ENCODE data around the gene CNFN. TPM values are rescaled to one million over a fixed set of nuclear protein-coding genes. Genes with fewer than 3 reads are reported as not detected.

The CNFN gene
- not detected for total RNA-seq

- H3K27ac Mint-ChIP-seq, result no peak within 1 kb of the TSS
- DNase-seq (no peak), ATAC-seq (ENCODE audit: low read depth) (no peak)
- H3K36me3 Mint-ChIP-seq, result no peaks in the 10 kb centered on the region
- H3K27me3 Mint-ChIP-seq, result peaks cover 28% of the 10 kb centered on the region
- no peaks in the 10 kb centered on the region for H3K9me3 Mint-ChIP-seq
- no peak within 1 kb of the TSS for H3K4me3 Mint-ChIP-seq
- POLR2A ChIA-PET, result no interaction called here
- H3K4me1 Mint-ChIP-seq, result peaks cover 7% of the 10 kb centered on the region
Measured at GRCh38 chr19:42389899-42390298, at the start of gene CNFN. TSS of gene CNFN (minus strand) at chr19:42390297. CDS start at chr19:42389037, 1,260 bp downstream.

- H3K9me3 Mint-ChIP-seq, result no peaks in the 10 kb centered on the region
- no peak overlapping the region for H3K4me3 Mint-ChIP-seq
- ATAC-seq (ENCODE audit: low read depth) (no peak), DNase-seq (no peak)
- H3K4me1 Mint-ChIP-seq, result peaks cover 20% of the 10 kb centered on the region
- H3K27ac Mint-ChIP-seq, result no peak overlapping the region
- no peaks in the 10 kb centered on the region for H3K36me3 Mint-ChIP-seq
- POLR2A ChIA-PET, result interaction anchor here (2.3 kb wide), 1 partner anchor 13 kb away, joined by 6 read pairs; no protein-coding TSS in a partner anchor
- H3K27me3 Mint-ChIP-seq, result no peaks in the 10 kb centered on the region
Measured at GRCh38 chr19:42436006-42436405, 45.9 kb upstream of the CNFN start.

GRCh38 chr19:42435316-42435715 lies 45.2 kb upstream of the CNFN start:
- Mint-ChIP-seq H3K4me3 (no peak overlapping the region), H3K36me3 (no peaks in the 10 kb centered on the region), H3K27me3 (no peaks in the 10 kb centered on the region), H3K27ac (no peak overlapping the region), H3K9me3 (no peaks in the 10 kb centered on the region), H3K4me1 (peaks cover 13% of the 10 kb centered on the region)
- POLR2A ChIA-PET, result interaction anchor here (0.7 to 2.3 kb wide), 2 partner anchors 12 to 904 kb away, joined by 4 to 6 read pairs; no protein-coding TSS in a partner anchor
- DNase-seq (no peak), ATAC-seq (ENCODE audit: low read depth) (no peak)

- Mint-ChIP-seq H3K4me3 (no peak overlapping the region), H3K27me3 (no peaks in the 10 kb centered on the region), H3K4me1 (peaks cover 9% of the 10 kb centered on the region), H3K27ac (peak overlapping the region; percentile 65), H3K36me3 (no peaks in the 10 kb centered on the region), H3K9me3 (no peaks in the 10 kb centered on the region)
- DNase-seq (peak; percentile 65), ATAC-seq (ENCODE audit: low read depth) (peak; percentile 75)
- POLR2A ChIA-PET, result interaction anchor here (0.6 to 2.3 kb wide), 3 partner anchors 10 to 331 kb away, joined by 3 to 6 read pairs (median 3); no protein-coding TSS in a partner anchor
Measured at GRCh38 chr19:42433503-42434260, 43.6 kb upstream of the CNFN start.

- Mint-ChIP-seq H3K27me3 (no peaks in the 10 kb centered on the region), H3K27ac (no peak overlapping the region), H3K9me3 (no peaks in the 10 kb centered on the region), H3K36me3 (no peaks in the 10 kb centered on the region), H3K4me1 (peaks cover 7% of the 10 kb centered on the region), H3K4me3 (no peak overlapping the region)
- POLR2A ChIA-PET, result no interaction called here
- DNase-seq (no peak), ATAC-seq (ENCODE audit: low read depth) (no peak)
Measured at GRCh38 chr19:42431486-42431885, 41.4 kb upstream of the CNFN start.

- Mint-ChIP-seq H3K9me3 (no peaks in the 10 kb centered on the region), H3K27me3 (no peaks in the 10 kb centered on the region), H3K4me3 (no peak overlapping the region), H3K4me1 (peaks cover 12% of the 10 kb centered on the region), H3K27ac (no peak overlapping the region), H3K36me3 (no peaks in the 10 kb centered on the region)
- no peak for ATAC-seq (ENCODE audit: low read depth)
- POLR2A ChIA-PET, result interaction anchor here (0.5 kb wide), 1 partner anchor 11 kb away, joined by 3 read pairs; no protein-coding TSS in a partner anchor
- DNase-seq, result no peak
Measured at GRCh38 chr19:42428676-42429075, 38.6 kb upstream of the CNFN start.

GRCh38 chr19:42427313-42427712 lies 37.2 kb upstream of the CNFN start, which contains the start of gene LIPE:
TSS of gene LIPE (minus strand) at chr19:42427388. CDS start at chr19:42427149, 239 bp downstream.
- Mint-ChIP-seq H3K4me1 (peaks cover 13% of the 10 kb centered on the region), H3K4me3 (no peak within 1 kb of the TSS), H3K36me3 (no peaks in the 10 kb centered on the region), H3K27me3 (no peaks in the 10 kb centered on the region), H3K9me3 (no peaks in the 10 kb centered on the region), H3K27ac (no peak within 1 kb of the TSS)
- POLR2A ChIA-PET, result no interaction called here
- ATAC-seq (ENCODE audit: low read depth) (no peak), DNase-seq (no peak)

GRCh38 chr19:42426643-42427042 lies 36.5 kb upstream of the CNFN start:
- Mint-ChIP-seq H3K27me3 (no peaks in the 10 kb centered on the region), H3K4me1 (peaks cover 20% of the 10 kb centered on the region), H3K4me3 (no peak overlapping the region), H3K36me3 (no peaks in the 10 kb centered on the region), H3K9me3 (no peaks in the 10 kb centered on the region), H3K27ac (no peak overlapping the region)
- POLR2A ChIA-PET, result no interaction called here
- no peak for ATAC-seq (ENCODE audit: low read depth)
- DNase-seq, result no peak

GRCh38 chr19:42424712-42425131 lies 34.6 kb upstream of the CNFN start:
- POLR2A ChIA-PET, result no interaction called here
- ATAC-seq (ENCODE audit: low read depth) (no peak), DNase-seq (no peak)
- H3K27me3 Mint-ChIP-seq, result no peaks in the 10 kb centered on the region
- H3K4me3 Mint-ChIP-seq, result peak overlapping the region; percentile 92
- no peaks in the 10 kb centered on the region for H3K9me3 Mint-ChIP-seq
- H3K27ac Mint-ChIP-seq, result no peak overlapping the region
- H3K36me3 Mint-ChIP-seq, result peaks cover 2% of the 10 kb centered on the region
- peaks cover 38% of the 10 kb centered on the region for H3K4me1 Mint-ChIP-seq

- Mint-ChIP-seq H3K27ac (peak overlapping the region; percentile 16), H3K4me3 (peak overlapping the region; percentile 92)
- POLR2A ChIA-PET, result interaction anchor here (1.5 kb wide), 1 partner anchor 13 kb away, joined by 3 read pairs; no protein-coding TSS in a partner anchor
Measured at GRCh38 chr19:42424345-42424707, 34.2 kb upstream of the CNFN start.

GRCh38 chr19:42423462-42424344 lies 33.6 kb upstream of the CNFN start:
- Mint-ChIP-seq H3K27ac (peak overlapping the region; percentile 88), H3K36me3 (peaks cover 2% of the 10 kb centered on the region), H3K4me3 (peak overlapping the region; percentile 92), H3K9me3 (no peaks in the 10 kb centered on the region), H3K27me3 (no peaks in the 10 kb centered on the region), H3K4me1 (peaks cover 38% of the 10 kb centered on the region)
- POLR2A ChIA-PET, result interaction anchor here (0.8 to 1.7 kb wide), 8 partner anchors 9 to 348 kb away, joined by 3 to 7 read pairs (median 4); partner anchors contain the start of genes PAFAH1B3 and ZNF574
- ATAC-seq (ENCODE audit: low read depth) (peak; percentile 96), DNase-seq (peak; percentile 92)

More at GRCh38 chr19:42424345-42424707, 34.2 kb upstream of the CNFN start:
- Mint-ChIP-seq H3K27me3 (no peaks in the 10 kb centered on the region), H3K36me3 (peaks cover 2% of the 10 kb centered on the region), H3K9me3 (no peaks in the 10 kb centered on the region), H3K4me1 (peaks cover 38% of the 10 kb centered on the region)
- ATAC-seq (ENCODE audit: low read depth), result no peak
- DNase-seq, result no peak

- no peaks in the 10 kb centered on the region for H3K27me3 Mint-ChIP-seq
- H3K4me1 Mint-ChIP-seq, result peaks cover 36% of the 10 kb centered on the region
- no peaks in the 10 kb centered on the region for H3K9me3 Mint-ChIP-seq
- peaks cover 3% of the 10 kb centered on the region for H3K36me3 Mint-ChIP-seq
- no peak for DNase-seq
- peak overlapping the region; percentile 92 for H3K4me3 Mint-ChIP-seq
- POLR2A ChIA-PET, result interaction anchor here (0.6 to 1.7 kb wide), 8 partner anchors 12 to 347 kb away, joined by 3 to 7 read pairs (median 4); partner anchors contain the start of genes PAFAH1B3 and ZNF574
- peak; percentile 44 for ATAC-seq (ENCODE audit: low read depth)
- peak overlapping the region; percentile 88 for H3K27ac Mint-ChIP-seq
Measured at GRCh38 chr19:42422901-42423461, 32.9 kb upstream of the CNFN start.
